ENCODE measurements around the gene SOAT2. TPM values are rescaled to one million over a fixed set of nuclear protein-coding genes. Genes with fewer than 3 reads are reported as not detected.

SOAT2 gene
- polyA plus RNA-seq (2013) = 0.09 TPM

- peak in 2 of 3 donors; percentile 47 to 59 for DNase-seq
- H3K9me3 ChIP-seq (ENCODE audit: control extremely low read depth in 1 of 5, control insufficient read depth in 4 of 5, insufficient read depth in 2 of 5, low read depth in 1 of 5, low read length in 4 of 5) = no peaks in the 10 kb centered on the region
- CTCF ChIA-PET = interaction anchor here (0.5 to 14.5 kb wide), 18 partner anchors 9 to 526 kb away, joined by 3 to 361 read pairs (median 4); partner anchors contain the start of genes CSAD, PFDN5, SPRYD3 and ZNF740
- no peaks in the 10 kb centered on the region for H3K36me3 ChIP-seq (ENCODE audit: control insufficient read depth in 4 of 4, insufficient read depth in 4 of 4, low read length in 3 of 4)
- H3K4me1 ChIP-seq (ENCODE audit: control extremely low read depth in 1 of 4, control insufficient read depth in 4 of 4, insufficient read depth in 4 of 4, low read length in 3 of 4) = peaks cover 7 to 45% (median 41%) of the 10 kb centered on the region in 4 experiments
- POLR2A ChIA-PET = interaction anchor here (0.6 to 1.9 kb wide), 4 partner anchors 24 to 164 kb away, joined by 3 to 5 read pairs (median 4); partner anchors contain the start of gene SPRYD3
- no peak within 1 kb of the TSS for H3K27ac ChIP-seq (ENCODE audit: insufficient read depth in 1 of 2, low read depth in 1 of 2, low read length in 2 of 2, poor library complexity in 1 of 2, severe bottlenecking in 2 of 2)
- peak within 1 kb of the TSS in 2 of 7 experiments; percentile 13 to 21 for H3K4me3 ChIP-seq (ENCODE audit: control insufficient read depth in 1 of 7, extremely low read depth in 1 of 7, insufficient read depth in 4 of 7, low read depth in 2 of 7, low read length in 6 of 7)
- 68% methylated on average over 17 of the region's 23 CpGs for WGBS (ENCODE audit: insufficient coverage)
- no peaks in the 10 kb centered on the region for H3K27me3 ChIP-seq (replicated peaks in 2 of 5; ENCODE audit: control insufficient read depth in 4 of 5, insufficient read depth in 5 of 5, low read length in 4 of 5)
These were observed at the start of gene SOAT2 for GRCh38 chr12:53102883-53103807. Gene SOAT2 (plus strand): TSS chr12:53103486. CDS start chr12:53103578, 92 bp downstream.

GRCh38 chr12:53054112-53054878 lies 49.0 kb upstream of the SOAT2 start:
- 2% methylated on average over 40 of the region's 48 CpGs for WGBS (ENCODE audit: insufficient coverage)
- Histone ChIP-seq H3K27me3 (replicated peaks in 2 of 5; ENCODE audit: control insufficient read depth in 4 of 5, insufficient read depth in 5 of 5, low read length in 4 of 5) (no peaks in the 10 kb centered on the region), H3K4me1 (ENCODE audit: control extremely low read depth in 1 of 4, control insufficient read depth in 4 of 4, insufficient read depth in 4 of 4, low read length in 3 of 4) (peaks cover 0 to 18% (median 10%) of the 10 kb centered on the region in 4 experiments), H3K4me3 (ENCODE audit: control insufficient read depth in 1 of 7, extremely low read depth in 1 of 7, insufficient read depth in 4 of 7, low read depth in 2 of 7, low read length in 6 of 7) (peak overlapping the region; percentile 72 to 93 (median 79)), H3K9me3 (ENCODE audit: control extremely low read depth in 1 of 5, control insufficient read depth in 4 of 5, insufficient read depth in 2 of 5, low read depth in 1 of 5, low read length in 4 of 5) (no peaks in the 10 kb centered on the region), H3K27ac (ENCODE audit: insufficient read depth in 1 of 2, low read depth in 1 of 2, low read length in 2 of 2, poor library complexity in 1 of 2, severe bottlenecking in 2 of 2) (peak overlapping the region in 1 of 2 experiments; percentile 25), H3K36me3 (ENCODE audit: control insufficient read depth in 4 of 4, insufficient read depth in 4 of 4, low read length in 3 of 4) (no peaks in the 10 kb centered on the region)
- ChIA-PET CTCF (interaction anchor here (0.7 to 4.2 kb wide), 13 partner anchors 7 to 143 kb away, joined by 3 to 44 read pairs (median 4); partner anchors contain the start of gene SOAT2), POLR2A (interaction anchor here (0.8 kb wide), 1 partner anchor 45 kb away, joined by 3 read pairs; no protein-coding TSS in a partner anchor)
- DNase-seq = peak; percentile 91 to 95 (median 94)

- over 99% methylated on average over 9 of the region's 15 CpGs for WGBS (ENCODE audit: insufficient coverage)
- ChIA-PET POLR2A (no interaction called here), CTCF (interaction anchor here (1.0 to 4.2 kb wide), 6 partner anchors 9 to 47 kb away, joined by 3 to 44 read pairs (median 15); partner anchors contain the start of genes IGFBP6 and SOAT2)
- no peaks in the 10 kb centered on the region for H3K9me3 ChIP-seq (ENCODE audit: control extremely low read depth in 1 of 5, control insufficient read depth in 4 of 5, insufficient read depth in 2 of 5, low read depth in 1 of 5, low read length in 4 of 5)
- no peak overlapping the region for H3K4me3 ChIP-seq (ENCODE audit: control insufficient read depth in 1 of 7, extremely low read depth in 1 of 7, insufficient read depth in 4 of 7, low read depth in 2 of 7, low read length in 6 of 7)
- DNase-seq = no peak
- H3K36me3 ChIP-seq (ENCODE audit: control insufficient read depth in 4 of 4, insufficient read depth in 4 of 4, low read length in 3 of 4) = no peaks in the 10 kb centered on the region
- no peak overlapping the region for H3K27ac ChIP-seq (ENCODE audit: insufficient read depth in 1 of 2, low read depth in 1 of 2, low read length in 2 of 2, poor library complexity in 1 of 2, severe bottlenecking in 2 of 2)
- H3K4me1 ChIP-seq (ENCODE audit: control extremely low read depth in 1 of 4, control insufficient read depth in 4 of 4, insufficient read depth in 4 of 4, low read length in 3 of 4) = peaks cover 0 to 12% (median 8%) of the 10 kb centered on the region in 4 experiments
- no peaks in the 10 kb centered on the region for H3K27me3 ChIP-seq (replicated peaks in 2 of 5; ENCODE audit: control insufficient read depth in 4 of 5, insufficient read depth in 5 of 5, low read length in 4 of 5)
These were observed 47.6 kb upstream of the SOAT2 start for GRCh38 chr12:53055471-53056266.

- Histone ChIP-seq H3K27me3 (replicated peaks in 2 of 5; ENCODE audit: control insufficient read depth in 4 of 5, insufficient read depth in 5 of 5, low read length in 4 of 5) (no peaks in the 10 kb centered on the region), H3K27ac (ENCODE audit: insufficient read depth in 1 of 2, low read depth in 1 of 2, low read length in 2 of 2, poor library complexity in 1 of 2, severe bottlenecking in 2 of 2) (no peak overlapping the region), H3K4me3 (ENCODE audit: control insufficient read depth in 1 of 7, extremely low read depth in 1 of 7, insufficient read depth in 4 of 7, low read depth in 2 of 7, low read length in 6 of 7) (no peak overlapping the region), H3K36me3 (ENCODE audit: control insufficient read depth in 4 of 4, insufficient read depth in 4 of 4, low read length in 3 of 4) (no peaks in the 10 kb centered on the region), H3K9me3 (ENCODE audit: control extremely low read depth in 1 of 5, control insufficient read depth in 4 of 5, insufficient read depth in 2 of 5, low read depth in 1 of 5, low read length in 4 of 5) (no peaks in the 10 kb centered on the region), H3K4me1 (ENCODE audit: control extremely low read depth in 1 of 4, control insufficient read depth in 4 of 4, insufficient read depth in 4 of 4, low read length in 3 of 4) (peaks cover 0 to 12% (median 8%) of the 10 kb centered on the region in 4 experiments)
- DNase-seq = no peak
- ChIA-PET POLR2A (interaction anchor here (0.7 kb wide), 1 partner anchor 13 kb away, joined by 3 read pairs; no protein-coding TSS in a partner anchor), CTCF (interaction anchor here (1.0 to 4.2 kb wide), 5 partner anchors 9 to 47 kb away, joined by 4 to 44 read pairs (median 11); partner anchors contain the start of gene SOAT2)
- 88% methylated on average over 3 of the region's 5 CpGs for WGBS (ENCODE audit: insufficient coverage)
These were observed 47.0 kb upstream of the SOAT2 start for GRCh38 chr12:53056296-53056695.

- no peak for DNase-seq
- Histone ChIP-seq H3K4me3 (ENCODE audit: control insufficient read depth in 1 of 7, extremely low read depth in 1 of 7, insufficient read depth in 4 of 7, low read depth in 2 of 7, low read length in 6 of 7) (no peak overlapping the region), H3K36me3 (ENCODE audit: control insufficient read depth in 4 of 4, insufficient read depth in 4 of 4, low read length in 3 of 4) (no peaks in the 10 kb centered on the region), H3K4me1 (ENCODE audit: control extremely low read depth in 1 of 4, control insufficient read depth in 4 of 4, insufficient read depth in 4 of 4, low read length in 3 of 4) (peaks cover 0 to 12% (median 8%) of the 10 kb centered on the region in 4 experiments), H3K27ac (ENCODE audit: insufficient read depth in 1 of 2, low read depth in 1 of 2, low read length in 2 of 2, poor library complexity in 1 of 2, severe bottlenecking in 2 of 2) (no peak overlapping the region), H3K9me3 (ENCODE audit: control extremely low read depth in 1 of 5, control insufficient read depth in 4 of 5, insufficient read depth in 2 of 5, low read depth in 1 of 5, low read length in 4 of 5) (no peaks in the 10 kb centered on the region), H3K27me3 (replicated peaks in 2 of 5; ENCODE audit: control insufficient read depth in 4 of 5, insufficient read depth in 5 of 5, low read length in 4 of 5) (no peaks in the 10 kb centered on the region)
- POLR2A ChIA-PET = interaction anchor here (0.7 kb wide), 1 partner anchor 13 kb away, joined by 3 read pairs; no protein-coding TSS in a partner anchor
- 100% methylated on average over 7 of the region's 7 CpGs for WGBS (ENCODE audit: insufficient coverage)
- CTCF ChIA-PET = interaction anchor here (1.0 to 4.2 kb wide), 7 partner anchors 10 to 104 kb away, joined by 3 to 23 read pairs (median 4); partner anchors contain the start of gene SOAT2
These were observed 46.4 kb upstream of the SOAT2 start for GRCh38 chr12:53056901-53057300.

Data from common myeloid progenitor, CD34-positive (primary cell).